Endothelial cell of umbilical vein (primary cell): ENCODE results near the gene MAG. TPM values are rescaled to one million over a fixed set of nuclear protein-coding genes. Genes with fewer than 3 reads are reported as not detected.

Experiments
- BruUV-seq: library from RNA; stranded (reverse); fragments of 400-500 nt; replicated peaks from 2 replicates; lab custom pipeline; 2021; lab: Mats Ljungman, UMichigan
- CTCF ChIA-PET: fragments of 300-600, 350-600 bp; sonication (Branson Sonifier 250); formaldehyde crosslinking; loops from one replicate; lab custom pipeline; 2021; ENCODE audit warnings: antibody characterized with exemption, inconsistent platforms; lab: Charles Lee
- POLR2A ChIA-PET: fragments of 300-600, 350-600 bp; sonication (Branson Sonifier 250); formaldehyde crosslinking; loops from one replicate; lab custom pipeline; 2021; ENCODE audit warnings: antibody characterized with exemption, inconsistent platforms; lab: Charles Lee
- DNase-seq: peaks from one replicate; pipeline ENCODE4 v3.0.0-alpha.2; 2011; ENCODE audit warnings: low read depth, low spot score
- FAIRE-seq: peaks from 2 replicates; lab custom pipeline; 2011; peaks lifted over from hg19 to GRCh38; lab: Jason Lieb, UNC
- H2AFZ ChIP-seq: 2 replicates; pipeline ENCODE4 v1.6.0; 2012; ENCODE audit warnings: low read depth, low read length, control low read depth, inconsistent platforms
- H3K27ac ChIP-seq: 2 replicates; pipeline ENCODE4 v1.5.1; 2011; ENCODE audit warnings: low read depth, mild to moderate bottlenecking, control low read depth, low read length, moderate library complexity; ENCODE audit not compliant: insufficient read depth
- H3K27me3 ChIP-seq, 2 experiments: 2 replicates each; pipeline versions ENCODE4 v1.6.0 to v1.6.1; 2011; ENCODE audit warnings: low read length in 2 of 2, mixed read lengths in 1 of 2; ENCODE audit not compliant: control insufficient read depth in 2 of 2, insufficient read depth in 2 of 2
- H3K36me3 ChIP-seq, 2 experiments: 2 replicates in 1 of 2; 3 replicates in 1 of 2; pipeline ENCODE4 v1.5.1; 2011; ENCODE audit warnings: low read length in 2 of 2, mild to moderate bottlenecking in 1 of 2, moderate library complexity in 1 of 2; ENCODE audit not compliant: control insufficient read depth in 2 of 2, insufficient read depth in 2 of 2; ENCODE audit errors: extremely low read depth in 1 of 2
- H3K4me1 ChIP-seq: 3 replicates; pipeline ENCODE4 v1.5.1; 2011; ENCODE audit warnings: mild to moderate bottlenecking, low read length; ENCODE audit not compliant: control insufficient read depth, insufficient read depth; ENCODE audit errors: extremely low read depth
- H3K4me2 ChIP-seq: 2 replicates; pipeline ENCODE4 v1.6.1; 2011; ENCODE audit warnings: low read length, control low read depth, mixed read lengths; ENCODE audit not compliant: insufficient read depth
- H3K4me3 ChIP-seq, 3 experiments: fragments of 200-600 bp in 1 of 3; sonication (generic), shearing (Covaris generic) in 1 of 3; replicated peaks in 1 of 3; 2 replicates each; pipeline ENCODE4 v1.5.1; 2011 to 2016; ENCODE audit warnings: control low read depth in 3 of 3, low read length in 3 of 3, mild to moderate bottlenecking in 2 of 3, inconsistent platforms in 1 of 3, low read depth in 1 of 3, moderate library complexity in 1 of 3; ENCODE audit not compliant: insufficient read depth in 1 of 3
- H3K79me2 ChIP-seq: 2 replicates; pipeline ENCODE4 v1.6.0; 2012; ENCODE audit warnings: low read length, inconsistent platforms; ENCODE audit not compliant: control insufficient read depth, insufficient read depth
- H3K9ac ChIP-seq: replicated peaks from 2 replicates; pipeline ENCODE3; 2011; ENCODE audit warnings: low read length, control low read depth; ENCODE audit not compliant: insufficient read depth; ENCODE audit errors: extremely low read depth
- H3K9me1 ChIP-seq: replicated peaks from 3 replicates; pipeline ENCODE4 v1.6.0; 2011; ENCODE audit warnings: mild to moderate bottlenecking, low read length; ENCODE audit not compliant: control insufficient read depth, insufficient read depth; ENCODE audit errors: extremely low read depth
- H3K9me3 ChIP-seq: replicated peaks from 2 replicates; pipeline ENCODE4 v1.5.1; 2012; ENCODE audit warnings: low read length, inconsistent platforms; ENCODE audit not compliant: control insufficient read depth, insufficient read depth
- H4K20me1 ChIP-seq: replicated peaks from 2 replicates; pipeline ENCODE3; 2011; ENCODE audit warnings: mild to moderate bottlenecking, low read length; ENCODE audit not compliant: control insufficient read depth, insufficient read depth; ENCODE audit errors: extremely low read depth
- CTCF ChIP-seq, 2 donors: IDR thresholded peaks; 1 replicate in 1 of 2; 2 replicates in 1 of 2; pipeline ENCODE4 v1.5.1; 2011; ENCODE audit warnings: low read length in 2 of 2, mild to moderate bottlenecking in 2 of 2, moderate library complexity in 2 of 2, control low read depth in 1 of 2, inconsistent platforms in 1 of 2, low read depth in 1 of 2; ENCODE audit not compliant: insufficient read depth in 1 of 2; ENCODE audit errors: extremely low read depth in 1 of 2
- EZH2 ChIP-seq: IDR thresholded peaks from 2 replicates; pipeline ENCODE4 v1.6.1; 2012; ENCODE audit warnings: borderline replicate concordance, low read depth, mild to moderate bottlenecking, moderate library complexity, low read length, inconsistent platforms; ENCODE audit not compliant: severe bottlenecking
- FOS ChIP-seq: IDR thresholded peaks from 2 replicates; pipeline ENCODE4 v1.6.1; 2011; ENCODE audit warnings: mild to moderate bottlenecking, low read length, moderate library complexity, borderline replicate concordance; ENCODE audit not compliant: insufficient read depth
- GATA2 ChIP-seq: IDR thresholded peaks from 2 replicates; pipeline ENCODE4 v1.7.0; 2011; ENCODE audit warnings: low read depth, mild to moderate bottlenecking, moderate library complexity, mixed read lengths, low read length; ENCODE audit not compliant: insufficient read length, insufficient read depth
- JUN ChIP-seq: IDR thresholded peaks from 2 replicates; pipeline ENCODE4 v1.6.1; 2011; ENCODE audit warnings: borderline replicate concordance, low read depth; ENCODE audit not compliant: insufficient read length, insufficient read depth
- MAX ChIP-seq: IDR thresholded peaks from 2 replicates; pipeline ENCODE4 v1.6.1; 2011; ENCODE audit not compliant: insufficient read depth, insufficient read length
- MYC ChIP-seq: IDR thresholded peaks from one replicate; pipeline ENCODE4 v1.6.1; 2011; ENCODE audit warnings: mild to moderate bottlenecking, low read depth, low read length
- POLR2A ChIP-seq: IDR thresholded peaks from 2 replicates; pipeline ENCODE4 v1.6.1; 2012; ENCODE audit warnings: low read depth, mild to moderate bottlenecking, control low read depth, low read length
- POLR2AphosphoS5 ChIP-seq: IDR thresholded peaks from 2 replicates; pipeline ENCODE4 v1.6.1; 2012; ENCODE audit warnings: low read depth, mild to moderate bottlenecking, control low read depth, low read length, moderate library complexity; ENCODE audit not compliant: insufficient read depth
- dilution Hi-C: fragments of 300-500 bp; cut with MboI; formaldehyde crosslinking; loops from one replicate; pipeline ENCODE4 v1.15.0; 2019; ENCODE audit warnings: low sequenced_read_pairs; ENCODE audit not compliant: extremely low pct_ligation_motif_present
- intact Hi-C: fragments of 100-400 bp; cut with micrococcal nuclease; formaldehyde crosslinking; loops from one replicate; pipeline ENCODE4 v1.10.0; 2022
- polyA plus RNA-seq, 4 experiments: library from polyadenylated mRNA; depleted of rRNA in 3 of 4; stranded (reverse) in 3 of 4; unstranded in 1 of 4; fragments of >200 nt; gene quantifications; 2 replicates each; pipeline versions ENCODE4 v1.2.1 to v1.2.3, GENCODE V29; 2011 to 2012; ENCODE audit warnings: missing spikeins in 1 of 4
- total RNA-seq: library from RNA; stranded (reverse); gene quantifications from 2 replicates; pipeline ENCODE4 v1.2.3, GENCODE V29; 2021

MAG gene
- total and polyA plus RNA-seq, 2 donors (not counting 3 experiments of a cell fraction or from before 2014, with no cell fraction given), result not detected

- Histone ChIP-seq H3K79me2 (no peaks in the 10 kb centered on the region), H4K20me1 (no peaks in the 10 kb centered on the region), H3K27me3 (no peaks in the 10 kb centered on the region), H3K27ac (no peak overlapping the region), H3K9ac (no peak overlapping the region), H3K4me2 (no peak overlapping the region), H3K36me3 (no peaks in the 10 kb centered on the region), H3K9me3 (no peaks in the 10 kb centered on the region), H3K4me3 (no peak overlapping the region), H3K9me1 (no peaks in the 10 kb centered on the region), H2AFZ (no peak overlapping the region), H3K4me1 (no peaks in the 10 kb centered on the region)
- ChIA-PET POLR2A (no interaction called here), CTCF (no interaction called here)
- dilution Hi-C loops, result no loop called here
- intact Hi-C loops, result no loop called here
- no peak for TF ChIP-seq POLR2AphosphoS5
- no peak for TF ChIP-seq MYC
- TF ChIP-seq POLR2A, result no peak
- TF ChIP-seq FOS, result no peak
- no peak for TF ChIP-seq GATA2
- TF ChIP-seq EZH2, result no peak
- no peak for TF ChIP-seq MAX
- TF ChIP-seq CTCF (IDR thresholded peaks at IDR 0.05; ENCODE audit: extremely low read depth in 1 of 2, insufficient read depth in 1 of 2, low read depth in 1 of 2, low read length in 2 of 2), result no peak
- no peak for TF ChIP-seq JUN
- no TSS peak for BruUV-seq
- DNase-seq, result no peak
- FAIRE-seq, result no peak
Measured at GRCh38 chr19:35292421-35293362, 731 bp downstream of the MAG start.
